Activated CD4-positive, alpha-beta T cell treated with anti-CD3 and anti-CD28 coated beads for 1 hour (primary cell): ENCODE measurements around the gene OSM.
"Not testable (repeated sequence)": the region's sequence is repeated elsewhere in the genome, so short reads cannot be mapped to it uniquely, and the experiment has no call there.

Experiments
- DNase-seq: peaks from one replicate; pipeline ENCODE4 v3.0.0-alpha.2; 2020

Gene OSM

GRCh38 chr22:30222321-30222720 is 44.3 kb downstream of the OSM start:
- no peak for DNase-seq

GRCh38 chr22:30221121-30221992 is 45.3 kb downstream of the OSM start:
- peak; percentile 34 for DNase-seq

- no peak for DNase-seq
These were observed 46.2 kb downstream of the OSM start for GRCh38 chr22:30220338-30221012.

- DNase-seq = no peak
These were observed 46.9 kb downstream of the OSM start for GRCh38 chr22:30219668-30220278.

- DNase-seq = no peak
These were observed 47.5 kb downstream of the OSM start for GRCh38 chr22:30219049-30219654.

GRCh38 chr22:30217698-30218560 is 48.7 kb downstream of the OSM start:
- no peak for DNase-seq

- DNase-seq = no peak
These were observed 49.9 kb downstream of the OSM start for GRCh38 chr22:30216710-30217109.

GRCh38 chr22:30216272-30216671 is 50.4 kb downstream of the OSM start:
- not testable (repeated sequence) for DNase-seq

GRCh38 chr22:30214703-30215407 is 51.8 kb downstream of the OSM start:
- DNase-seq = no peak

GRCh38 chr22:30212996-30213441 is 53.6 kb downstream of the OSM start:
- no peak for DNase-seq
